Endodermal cell (in vitro differentiated cells): ENCODE results near the gene RBCK1. TPM values are rescaled to one million over a fixed set of nuclear protein-coding genes. Genes with fewer than 3 reads are reported as not detected.
A peak's percentile ranks its signal among the peaks of the same experiment; 100 is the strongest.

Experiments used
- DNase-seq: peaks from one replicate; pipeline ENCODE4 v3.0.0-alpha.2; 2017
- H3K27ac ChIP-seq: 2 replicates; pipeline ENCODE4 v1.5.1; 2013; ENCODE audit warnings: mild to moderate bottlenecking, low read depth, low read length, moderate library complexity
- H3K27me3 ChIP-seq: 2 replicates; pipeline ENCODE4 v1.6.1; 2013; ENCODE audit warnings: mild to moderate bottlenecking, low read length, moderate library complexity; ENCODE audit not compliant: insufficient read depth, control insufficient read depth, poor library complexity, severe bottlenecking
- H3K36me3 ChIP-seq: 2 replicates; pipeline ENCODE4 v1.7.0; 2013; ENCODE audit warnings: mild to moderate bottlenecking, low read length, moderate library complexity; ENCODE audit not compliant: control insufficient read depth, insufficient read depth
- H3K4me1 ChIP-seq: one replicate; pipeline ENCODE4 v1.7.0; 2013; ENCODE audit warnings: low read length; ENCODE audit not compliant: control insufficient read depth, insufficient read depth
- H3K4me3 ChIP-seq: 2 replicates; pipeline ENCODE4 v1.5.1; 2013; ENCODE audit warnings: mild to moderate bottlenecking, low read length, moderate library complexity
- H3K9ac ChIP-seq: 2 replicates; pipeline ENCODE4 v1.6.1; 2013; ENCODE audit warnings: mild to moderate bottlenecking, low read length, moderate library complexity; ENCODE audit not compliant: poor library complexity, severe bottlenecking; ENCODE audit errors: extremely low read depth
- H3K9me3 ChIP-seq: 2 replicates; pipeline ENCODE4 v1.6.1; 2013; ENCODE audit warnings: mild to moderate bottlenecking, low read length, moderate library complexity; ENCODE audit not compliant: control insufficient read depth
- H3K27ac Mint-ChIP-seq: 2 replicates; pipeline ENCODE4 v1.8.0; 2020; ENCODE audit warnings: mixed read lengths
- H3K27me3 Mint-ChIP-seq: 2 replicates; pipeline ENCODE4 v1.8.0; 2021; ENCODE audit warnings: mild to moderate bottlenecking, mixed read lengths; ENCODE audit not compliant: insufficient read depth
- H3K36me3 Mint-ChIP-seq: 2 replicates; pipeline ENCODE4 v1.8.0; 2020; ENCODE audit warnings: low read depth, mixed read lengths
- H3K4me1 Mint-ChIP-seq: 2 replicates; pipeline ENCODE4 v1.8.0; 2020; ENCODE audit warnings: mixed read lengths
- H3K4me3 Mint-ChIP-seq: 2 replicates; pipeline ENCODE4 v1.8.0; 2020; ENCODE audit warnings: mild to moderate bottlenecking, moderate library complexity, mixed read lengths
- H3K9me3 Mint-ChIP-seq: 2 replicates; pipeline ENCODE4 v1.8.0; 2020; ENCODE audit warnings: mild to moderate bottlenecking, mixed read lengths
- CTCF ChIP-seq: fragments of 200-600 bp; sonication (generic); conservative IDR thresholded peaks from 2 replicates; pipeline ENCODE4 v1.5.0; 2021; ENCODE audit warnings: antibody characterized with exemption, mild to moderate bottlenecking
- WGBS, 2 experiments: methylation state at CpG; one replicate each; pipeline versions ENCODE4 v1.1.5 to v1.1.7; 2013; ENCODE audit warnings: missing lambda C conversion rate in 2 of 2, mixed read lengths in 1 of 2; ENCODE audit not compliant: insufficient coverage in 1 of 2, insufficient read length in 1 of 2; 5-methylcytosine and 5-hydroxymethylcytosine counted together
- total RNA-seq, 2 donors: library from RNA; stranded (reverse); fragmentation: NEBNext Ultra II Directional in 1 of 2; extraction: Animal tissue kit (Norgen Biotek cat#: 25700) in 1 of 2; gene quantifications; 2 replicates in 1 of 2; 3 replicates in 1 of 2; pipeline ENCODE4 v1.2.1, GENCODE V29; 2021

RBCK1 gene
- total RNA-seq, 2 donors from 2014 or later: 61.7 to 63.7 TPM

GRCh38 chr20:434221-434620 is 26.1 kb downstream of the RBCK1 start:
- DNase-seq: peak; percentile 78
- Mint-ChIP-seq H3K27ac (peak overlapping the region; percentile 80), H3K27me3 (no peaks in the 10 kb centered on the region), H3K36me3 (peaks cover 57% of the 10 kb centered on the region), H3K4me3 (no peak overlapping the region), H3K9me3 (no peaks in the 10 kb centered on the region), H3K4me1 (peaks cover 8% of the 10 kb centered on the region)
- Histone ChIP-seq H3K36me3 (peaks cover 45% of the 10 kb centered on the region), H3K27me3 (no peaks in the 10 kb centered on the region), H3K9me3 (no peaks in the 10 kb centered on the region), H3K27ac (peak overlapping the region; percentile 53), H3K9ac (no peak overlapping the region), H3K4me1 (no peaks in the 10 kb centered on the region), H3K4me3 (no peak overlapping the region)
- TF ChIP-seq CTCF: no peak
- WGBS, 2 experiments: 64% methylated on average over 11 of the region's 11 CpGs; no CpG with 5 or more reads in 1 of the 2 experiments

- no peak for TF ChIP-seq CTCF
Observed at GRCh38 chr20:434661-435419, 26.7 kb downstream of the RBCK1 start.

GRCh38 chr20:435558-435957 is 27.5 kb downstream of the RBCK1 start:
- no peaks in the 10 kb centered on the region for H3K9me3 ChIP-seq
- Mint-ChIP-seq H3K4me1 (peaks cover 8% of the 10 kb centered on the region), H3K4me3 (no peak overlapping the region), H3K36me3 (peaks cover 60% of the 10 kb centered on the region), H3K27me3 (no peaks in the 10 kb centered on the region), H3K9me3 (no peaks in the 10 kb centered on the region), H3K27ac (no peak overlapping the region)
- no peaks in the 10 kb centered on the region for H3K27me3 ChIP-seq
- peaks cover 58% of the 10 kb centered on the region for H3K36me3 ChIP-seq
- 92 to 96% methylated on average over 7 of the region's 7 CpGs for WGBS, 2 experiments
- H3K4me1 ChIP-seq: no peaks in the 10 kb centered on the region
- no peak for TF ChIP-seq CTCF
- H3K27ac ChIP-seq: no peak overlapping the region
- no peak overlapping the region for H3K9ac ChIP-seq
- no peak overlapping the region for H3K4me3 ChIP-seq
- no peak for DNase-seq

More at GRCh38 chr20:434661-435419, 26.7 kb downstream of the RBCK1 start:
- WGBS, 2 experiments: 82 to 89% methylated on average over 11 to 16 of the region's 16 CpGs
- no peak overlapping the region for H3K4me3 Mint-ChIP-seq
- H3K27me3 Mint-ChIP-seq: no peaks in the 10 kb centered on the region
- Histone ChIP-seq H3K4me3 (no peak overlapping the region), H3K27ac (peak overlapping the region; percentile 53), H3K36me3 (peaks cover 51% of the 10 kb centered on the region), H3K27me3 (no peaks in the 10 kb centered on the region), H3K9ac (no peak overlapping the region), H3K4me1 (no peaks in the 10 kb centered on the region), H3K9me3 (no peaks in the 10 kb centered on the region)
- H3K4me1 Mint-ChIP-seq: peaks cover 8% of the 10 kb centered on the region
- DNase-seq: peak; percentile 62
- H3K9me3 Mint-ChIP-seq: no peaks in the 10 kb centered on the region
- H3K27ac Mint-ChIP-seq: peak overlapping the region; percentile 80
- peaks cover 60% of the 10 kb centered on the region for H3K36me3 Mint-ChIP-seq
